ENCODE data around the gene FILIP1. TPM values are rescaled to one million over a fixed set of nuclear protein-coding genes. Genes with fewer than 3 reads are reported as not detected.

FILIP1 gene
- total RNA-seq: 0.52 and 0.98 TPM in 2 replicates

GRCh38 chr6:75493400-75494064 lies at the start of gene FILIP1:
TSS of gene FILIP1 (minus strand) at chr6:75493800. CDS start at chr6:75414972, 78,828 bp downstream.

GRCh38 chr6:75284632-75285282 lies 208.8 kb downstream of the FILIP1 start, which contains the start of gene TMEM30A:
TSS of gene TMEM30A (minus strand) at chr6:75284792. CDS start at chr6:75284638, 154 bp downstream.

GRCh38 chr6:75243333-75244062 lies 250.1 kb downstream of the FILIP1 start, which contains the start of gene COX7A2:
TSS of gene COX7A2 (minus strand) at chr6:75243801. CDS start at chr6:75243734, 67 bp downstream.

Other genes starting within 250 kb of the FILIP1 start
- 140 and 201 TPM in 2 replicates for gene COX7A2, start 250.0 kb downstream of the FILIP1 start, total RNA-seq
- 147 and 162 TPM in 2 replicates for gene TMEM30A, start 209.0 kb downstream of the FILIP1 start, total RNA-seq
- gene SENP6, start 108.1 kb upstream of the FILIP1 start, total RNA-seq: 38.0 and 58.9 TPM in 2 replicates